ENCODE measurements around the gene SMIM36.

GRCh38 chr17:55405600-55405999 lies 105.7 kb downstream of the SMIM36 start:
- TF ChIP-seq CTCF (IDR thresholded peaks at IDR 0.05; ENCODE audit: poor library complexity) (no peak), EZH2phosphoT487 (IDR thresholded peaks at IDR 0.05; ENCODE audit: low read depth, severe bottlenecking, unreplicated experiment) (no peak)

Data from hepatocyte (in vitro differentiated cells).